HG03066 (cell line): ENCODE results near the gene UXS1.

ENCODE experiments used
- ATAC-seq: cut with Tn5 transposase; IDR thresholded peaks from one replicate; pipeline ENCODE4 v1.9.1; 2021; ENCODE audit warnings: low read depth; ENCODE audit not compliant: unreplicated experiment

UXS1 gene

GRCh38 chr2:106161938-106162820 is 31.9 kb downstream of the UXS1 start:
- no peak for ATAC-seq

- ATAC-seq = no peak
Measured at GRCh38 chr2:106161341-106161740, 32.8 kb downstream of the UXS1 start.

- ATAC-seq = peak; percentile 42
Measured at GRCh38 chr2:106160786-106161261, 33.3 kb downstream of the UXS1 start.

GRCh38 chr2:106159866-106160785 is 34.0 kb downstream of the UXS1 start:
- ATAC-seq = no peak

- ATAC-seq = no peak
Measured at GRCh38 chr2:106158871-106159270, 35.2 kb downstream of the UXS1 start.

- ATAC-seq = no peak
Measured at GRCh38 chr2:106158131-106158530, 36.0 kb downstream of the UXS1 start.

- no peak for ATAC-seq
Measured at GRCh38 chr2:106157416-106157815, 36.7 kb downstream of the UXS1 start.

- ATAC-seq = no peak
Measured at GRCh38 chr2:106156305-106157296, 37.5 kb downstream of the UXS1 start.

- no peak for ATAC-seq
Measured at GRCh38 chr2:106153781-106154180, 40.3 kb downstream of the UXS1 start.

- ATAC-seq = no peak
Measured at GRCh38 chr2:106147665-106148064, 46.4 kb downstream of the UXS1 start.

GRCh38 chr2:106147159-106147558 is 46.9 kb downstream of the UXS1 start:
- no peak for ATAC-seq

GRCh38 chr2:106144621-106145331 is 49.3 kb downstream of the UXS1 start:
- no peak for ATAC-seq

GRCh38 chr2:106143495-106144215 is 50.4 kb downstream of the UXS1 start:
- ATAC-seq = no peak

GRCh38 chr2:106142683-106143082 is 51.4 kb downstream of the UXS1 start:
- ATAC-seq = no peak

- ATAC-seq = no peak
Measured at GRCh38 chr2:106140913-106141312, 53.2 kb downstream of the UXS1 start.

GRCh38 chr2:106140113-106140512 is 54.0 kb downstream of the UXS1 start:
- no peak for ATAC-seq

GRCh38 chr2:106139238-106139935 is 54.7 kb downstream of the UXS1 start:
- ATAC-seq = no peak

- ATAC-seq = no peak
Measured at GRCh38 chr2:106138543-106139237, 55.4 kb downstream of the UXS1 start.
